ENCODE data around the gene B3GNT7. TPM values are rescaled to one million over a fixed set of nuclear protein-coding genes. Genes with fewer than 3 reads are reported as not detected.

The B3GNT7 gene
- total and polyA plus RNA-seq, 2 experiments from 2014 or later: not detected

GRCh38 chr2:231413456-231413855, 17.9 kb downstream of the B3GNT7 start:
- no peak for TF ChIP-seq EZH2 (IDR thresholded peaks at IDR 0.05; ENCODE audit: insufficient read depth, poor library complexity, severe bottlenecking)
- TF ChIP-seq EZH2phosphoT487 (IDR thresholded peaks at IDR 0.05; ENCODE audit: insufficient read depth, low read depth): no peak
- peaks cover 8% of the 10 kb centered on the region; the same call in 1 of the 2 replicates for H3F3A ChIP-seq (ENCODE audit: insufficient read depth)
- 73 to 74% methylated on average over 6 of the region's 6 CpGs for WGBS, 2 experiments (ENCODE audit: low coverage in 1 of 2, low lambda C conversion rate in 2 of 2, missing lambda C conversion rate in 2 of 2)
- no peak overlapping the region for H3K9ac ChIP-seq
- H3K4me2 ChIP-seq (ENCODE audit: unreplicated experiment): no peak overlapping the region
- H3K79me2 ChIP-seq (ENCODE audit: insufficient read depth): no peaks in the 10 kb centered on the region
- no peak for DNase-seq
- no peak overlapping the region for H2AFZ ChIP-seq
- no peak overlapping the region for H3K27ac ChIP-seq
- H3K9me2 ChIP-seq (ENCODE audit: insufficient read depth): no peaks in the 10 kb centered on the region
- no peaks in the 10 kb centered on the region for H3K36me3 ChIP-seq (ENCODE audit: low read depth)
- no peaks in the 10 kb centered on the region for H4K20me1 ChIP-seq (ENCODE audit: insufficient read depth)
- H3K4me3 ChIP-seq: no peak overlapping the region
- 0 out of 2 replicates have a peak, but pooled peaks cover 4% of the 10 kb centered on the region for H3K27me3 ChIP-seq (replicated peaks; ENCODE audit: insufficient read depth)
- no peaks in the 10 kb centered on the region for H3K9me3 ChIP-seq (ENCODE audit: low read depth)
- no peaks in the 10 kb centered on the region for H3K4me1 ChIP-seq (ENCODE audit: insufficient read depth)
- in situ Hi-C loops (cut with MboI): loop anchor here (25.0 kb wide), 1 partner anchor 301 kb away; no protein-coding TSS in a partner anchor

GRCh38 chr2:231413921-231414476, 18.5 kb downstream of the B3GNT7 start:
- Histone ChIP-seq H3K4me1 (ENCODE audit: insufficient read depth) (no peaks in the 10 kb centered on the region), H3K79me2 (ENCODE audit: insufficient read depth) (no peaks in the 10 kb centered on the region), H3K36me3 (ENCODE audit: low read depth) (no peaks in the 10 kb centered on the region), H3F3A (ENCODE audit: insufficient read depth) (peaks cover 8% of the 10 kb centered on the region; the same call in 1 of the 2 replicates), H3K27me3 (replicated peaks; ENCODE audit: insufficient read depth) (0 out of 2 replicates have a peak, but pooled peaks cover 4% of the 10 kb centered on the region), H4K20me1 (ENCODE audit: insufficient read depth) (no peaks in the 10 kb centered on the region), H3K4me2 (ENCODE audit: unreplicated experiment) (no peak overlapping the region), H3K27ac (no peak overlapping the region), H2AFZ (no peak overlapping the region), H3K9me2 (ENCODE audit: insufficient read depth) (no peaks in the 10 kb centered on the region), H3K9me3 (ENCODE audit: low read depth) (no peaks in the 10 kb centered on the region), H3K9ac (no peak overlapping the region), H3K4me3 (no peak overlapping the region)
- WGBS, 2 experiments (ENCODE audit: low coverage in 1 of 2, low lambda C conversion rate in 2 of 2, missing lambda C conversion rate in 2 of 2): 28 to 33% methylated on average over 15 of the region's 15 CpGs
- in situ Hi-C loops (cut with MboI): loop anchor here (25.0 kb wide), 1 partner anchor 302 kb away; no protein-coding TSS in a partner anchor
- no peak for TF ChIP-seq EZH2 (IDR thresholded peaks at IDR 0.05; ENCODE audit: insufficient read depth, poor library complexity, severe bottlenecking)
- TF ChIP-seq EZH2phosphoT487 (IDR thresholded peaks at IDR 0.05; ENCODE audit: insufficient read depth, low read depth): no peak
- no peak for DNase-seq

DNA sequence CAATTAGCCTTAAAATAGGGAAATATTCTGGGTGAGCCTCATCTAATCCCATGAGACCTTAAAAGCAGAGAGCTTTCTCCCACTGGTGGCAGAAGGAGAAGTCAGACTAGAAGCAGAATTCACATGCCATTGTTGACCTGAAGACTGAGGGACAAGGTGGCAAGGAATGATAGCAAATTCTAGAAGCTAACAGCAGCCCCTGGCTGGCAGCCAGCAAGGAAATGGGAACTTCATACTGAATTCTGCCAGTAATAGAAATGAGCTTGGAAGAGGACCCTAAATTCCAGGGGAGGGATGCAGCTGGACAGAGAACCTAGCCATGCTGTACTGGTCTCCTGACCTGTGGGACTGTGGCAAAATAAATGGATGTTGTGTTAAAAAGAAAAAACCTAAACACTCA, 19.5 kb downstream of the B3GNT7 start:
- Histone ChIP-seq H3K36me3 (ENCODE audit: low read depth) (no peaks in the 10 kb centered on the region), H3K4me1 (ENCODE audit: insufficient read depth) (no peaks in the 10 kb centered on the region), H2AFZ (no peak overlapping the region), H3K4me3 (no peak overlapping the region), H3K9ac (no peak overlapping the region), H3K27ac (no peak overlapping the region), H3K27me3 (replicated peaks; ENCODE audit: insufficient read depth) (0 out of 2 replicates have a peak, but pooled peaks cover 4% of the 10 kb centered on the region), H3K9me3 (ENCODE audit: low read depth) (no peaks in the 10 kb centered on the region), H3K79me2 (ENCODE audit: insufficient read depth) (no peaks in the 10 kb centered on the region), H4K20me1 (ENCODE audit: insufficient read depth) (no peaks in the 10 kb centered on the region), H3K9me2 (ENCODE audit: insufficient read depth) (no peaks in the 10 kb centered on the region), H3K4me2 (ENCODE audit: unreplicated experiment) (no peak overlapping the region), H3F3A (ENCODE audit: insufficient read depth) (peaks cover 8% of the 10 kb centered on the region; the same call in 1 of the 2 replicates)
- TF ChIP-seq EZH2 (IDR thresholded peaks at IDR 0.05; ENCODE audit: insufficient read depth, poor library complexity, severe bottlenecking): no peak
- TF ChIP-seq EZH2phosphoT487 (IDR thresholded peaks at IDR 0.05; ENCODE audit: insufficient read depth, low read depth): no peak
- in situ Hi-C loops (cut with MboI): loop anchor here (25.0 kb wide), 1 partner anchor 303 kb away; no protein-coding TSS in a partner anchor
- no peak for DNase-seq

DNA sequence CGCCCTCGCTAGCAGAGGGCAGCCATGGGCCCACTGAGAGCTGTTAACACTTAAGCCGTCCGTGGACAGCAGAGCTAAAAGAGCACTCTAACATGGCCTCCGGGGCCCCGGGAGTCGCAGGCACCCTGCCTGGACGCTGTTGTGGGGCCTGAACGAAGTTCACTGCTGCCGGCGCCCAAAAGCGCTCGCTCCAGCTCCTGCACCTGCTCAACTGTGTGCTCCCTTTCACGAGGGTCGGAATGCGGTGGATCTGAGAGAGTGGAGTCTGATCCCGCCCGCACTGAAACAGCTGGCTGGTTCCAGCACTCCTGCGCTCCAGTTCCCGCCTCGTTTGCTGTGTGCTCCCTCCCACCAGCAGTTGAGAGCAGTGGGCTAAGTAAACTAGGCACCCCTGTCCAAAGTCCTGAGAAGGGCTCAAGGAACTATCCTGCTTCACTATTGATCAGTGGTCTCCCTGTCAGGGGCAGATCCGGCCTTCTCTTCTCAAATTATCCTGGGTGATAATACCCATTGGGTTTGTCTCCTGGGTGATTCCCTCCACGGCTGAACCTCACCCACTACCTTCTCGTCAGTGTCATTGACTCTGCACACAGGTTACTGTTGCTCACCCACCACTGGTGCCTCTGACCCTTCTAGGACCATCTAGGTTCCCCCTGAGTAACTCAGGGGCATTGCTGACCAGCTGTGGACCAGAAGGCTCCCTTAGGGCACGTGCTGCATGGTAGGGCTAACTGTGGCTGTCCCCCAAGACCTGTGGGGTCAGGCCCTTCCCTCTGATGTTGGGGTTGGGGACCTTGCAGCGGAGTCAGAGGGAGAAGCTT, 23.5 kb downstream of the B3GNT7 start:
- Histone ChIP-seq H3K36me3 (ENCODE audit: low read depth) (no peaks in the 10 kb centered on the region), H3K9me3 (ENCODE audit: low read depth) (no peaks in the 10 kb centered on the region), H3K9me2 (ENCODE audit: insufficient read depth) (no peaks in the 10 kb centered on the region), H3K4me3 (no peak overlapping the region), H3K4me1 (ENCODE audit: insufficient read depth) (no peaks in the 10 kb centered on the region), H3F3A (ENCODE audit: insufficient read depth) (no peaks in the 10 kb centered on the region), H3K27me3 (replicated peaks; ENCODE audit: insufficient read depth) (0 out of 2 replicates have a peak, but pooled peaks cover 2% of the 10 kb centered on the region), H4K20me1 (ENCODE audit: insufficient read depth) (no peaks in the 10 kb centered on the region), H3K27ac (no peak overlapping the region), H3K79me2 (ENCODE audit: insufficient read depth) (no peaks in the 10 kb centered on the region), H3K4me2 (ENCODE audit: unreplicated experiment) (no peak overlapping the region), H3K9ac (no peak overlapping the region), H2AFZ (no peak overlapping the region)
- in situ Hi-C loops (cut with MboI): loop anchor here (25.0 kb wide), 1 partner anchor 307 kb away; no protein-coding TSS in a partner anchor
- DNase-seq: no peak
- TF ChIP-seq EZH2 (IDR thresholded peaks at IDR 0.05; ENCODE audit: insufficient read depth, poor library complexity, severe bottlenecking) (no peak), EZH2phosphoT487 (IDR thresholded peaks at IDR 0.05; ENCODE audit: insufficient read depth, low read depth) (no peak)
- 69 to 70% methylated on average over 26 of the region's 26 CpGs for WGBS, 2 experiments (ENCODE audit: low coverage in 1 of 2, low lambda C conversion rate in 2 of 2, missing lambda C conversion rate in 2 of 2)

All from GM23248 (cell line).